ENCODE results near the gene ABLIM3.

- TF ChIP-seq, protein P1, sequence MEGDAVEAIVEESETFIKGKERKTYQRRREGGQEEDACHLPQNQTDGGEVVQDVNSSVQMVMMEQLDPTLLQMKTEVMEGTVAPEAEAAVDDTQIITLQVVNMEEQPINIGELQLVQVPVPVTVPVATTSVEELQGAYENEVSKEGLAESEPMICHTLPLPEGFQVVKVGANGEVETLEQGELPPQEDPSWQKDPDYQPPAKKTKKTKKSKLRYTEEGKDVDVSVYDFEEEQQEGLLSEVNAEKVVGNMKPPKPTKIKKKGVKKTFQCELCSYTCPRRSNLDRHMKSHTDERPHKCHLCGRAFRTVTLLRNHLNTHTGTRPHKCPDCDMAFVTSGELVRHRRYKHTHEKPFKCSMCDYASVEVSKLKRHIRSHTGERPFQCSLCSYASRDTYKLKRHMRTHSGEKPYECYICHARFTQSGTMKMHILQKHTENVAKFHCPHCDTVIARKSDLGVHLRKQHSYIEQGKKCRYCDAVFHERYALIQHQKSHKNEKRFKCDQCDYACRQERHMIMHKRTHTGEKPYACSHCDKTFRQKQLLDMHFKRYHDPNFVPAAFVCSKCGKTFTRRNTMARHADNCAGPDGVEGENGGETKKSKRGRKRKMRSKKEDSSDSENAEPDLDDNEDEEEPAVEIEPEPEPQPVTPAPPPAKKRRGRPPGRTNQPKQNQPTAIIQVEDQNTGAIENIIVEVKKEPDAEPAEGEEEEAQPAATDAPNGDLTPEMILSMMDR (IDR thresholded peaks at IDR 0.05; ENCODE audit: poor library complexity), result no peak
- TF ChIP-seq EZH2phosphoT487 (IDR thresholded peaks at IDR 0.05; ENCODE audit: low read depth, severe bottlenecking, unreplicated experiment), result no peak
Measured at GRCh38 chr5:149282027-149282965, 141.0 kb downstream of the ABLIM3 start.

All from hepatocyte (in vitro differentiated cells).